NCI-H1694 (cell line): ENCODE results near the gene CDIP1.

Source experiments
- DNase-seq: peaks from one replicate; lab custom pipeline; 2025; lab: John Stamatoyannopoulos, UW

Gene CDIP1

GRCh38 chr16:4513881-4514280 is 24.7 kb downstream of the CDIP1 start:
- DNase-seq, result no peak

GRCh38 chr16:4513086-4513860 is 25.3 kb downstream of the CDIP1 start:
- DNase-seq, result no peak

- no peak for DNase-seq
These were observed 26.1 kb downstream of the CDIP1 start for GRCh38 chr16:4512473-4512872.

- peak; percentile 65 for DNase-seq
These were observed 27.0 kb downstream of the CDIP1 start for GRCh38 chr16:4511441-4512082.

- no peak for DNase-seq
These were observed 27.7 kb downstream of the CDIP1 start for GRCh38 chr16:4510747-4511426.

GRCh38 chr16:4510131-4510530 is 28.4 kb downstream of the CDIP1 start:
- no peak for DNase-seq

GRCh38 chr16:4509420-4509819 is 29.2 kb downstream of the CDIP1 start:
- DNase-seq, result no peak

GRCh38 chr16:4508806-4509205 is 29.8 kb downstream of the CDIP1 start:
- no peak for DNase-seq

GRCh38 chr16:4507588-4508345 is 30.8 kb downstream of the CDIP1 start:
- DNase-seq, result no peak

- peak; percentile 49 for DNase-seq
These were observed 32.1 kb downstream of the CDIP1 start for GRCh38 chr16:4506450-4506849.

- DNase-seq, result no peak
These were observed 33.0 kb downstream of the CDIP1 start for GRCh38 chr16:4505356-4506147.

GRCh38 chr16:4501071-4501478 is 37.5 kb downstream of the CDIP1 start:
- DNase-seq, result no peak

GRCh38 chr16:4500272-4500671 is 38.3 kb downstream of the CDIP1 start:
- no peak for DNase-seq

GRCh38 chr16:4499196-4499555 is 39.4 kb downstream of the CDIP1 start:
- DNase-seq, result no peak

- no peak for DNase-seq
These were observed 39.9 kb downstream of the CDIP1 start for GRCh38 chr16:4498546-4499195.

- DNase-seq, result no peak
These were observed 42.3 kb downstream of the CDIP1 start for GRCh38 chr16:4496305-4496704.

- no peak for DNase-seq
These were observed 42.8 kb downstream of the CDIP1 start for GRCh38 chr16:4495766-4496165.

- no peak for DNase-seq
These were observed 43.7 kb downstream of the CDIP1 start for GRCh38 chr16:4494746-4495490.

GRCh38 chr16:4491898-4492297 is 46.7 kb downstream of the CDIP1 start:
- DNase-seq, result no peak

- DNase-seq, result no peak
These were observed 49.5 kb downstream of the CDIP1 start for GRCh38 chr16:4489030-4489429.
